Stimulated activated CD8-positive, alpha-beta memory T cell treated with anti-CD3 and anti-CD28 coated beads, Interleukin-15, amount 100 ng/mL, for 24 hours (primary cell): Measurements from ENCODE around the gene ABHD17C.
"Not testable (repeated sequence)": the region's sequence is repeated elsewhere in the genome, so short reads cannot be mapped to it uniquely, and the experiment has no call there.

Experiments used
- DNase-seq: peaks from one replicate; pipeline ENCODE4 v3.0.0-alpha.2; 2020; ENCODE audit warnings: low read depth

ABHD17C gene

GRCh38 chr15:80695099-80695910 is at the start of gene ABHD17C:
TSS of gene ABHD17C (plus strand) at chr15:80695310. CDS start at chr15:80695430, 120 bp downstream.
- no peak for DNase-seq

- DNase-seq: no peak
Measured at GRCh38 chr15:80645494-80646065, 49.5 kb upstream of the ABHD17C start.

GRCh38 chr15:80647424-80647823 is 47.7 kb upstream of the ABHD17C start:
- not testable (repeated sequence) for DNase-seq

GRCh38 chr15:80654299-80654698 is 40.8 kb upstream of the ABHD17C start:
- no peak for DNase-seq

- DNase-seq: no peak
Measured at GRCh38 chr15:80659375-80659774, 35.7 kb upstream of the ABHD17C start.

GRCh38 chr15:80660119-80660518 is 35.0 kb upstream of the ABHD17C start:
- no peak for DNase-seq

GRCh38 chr15:80662129-80662528 is 33.0 kb upstream of the ABHD17C start:
- no peak for DNase-seq

GRCh38 chr15:80662757-80663553 is 32.2 kb upstream of the ABHD17C start:
- DNase-seq: no peak

GRCh38 chr15:80665151-80665550 is 30.0 kb upstream of the ABHD17C start:
- no peak for DNase-seq

GRCh38 chr15:80667936-80668335 is 27.2 kb upstream of the ABHD17C start:
- no peak for DNase-seq

- DNase-seq: no peak
Measured at GRCh38 chr15:80668546-80669236, 26.4 kb upstream of the ABHD17C start.

- DNase-seq: no peak
Measured at GRCh38 chr15:80669663-80670273, 25.3 kb upstream of the ABHD17C start.

- DNase-seq: no peak
Measured at GRCh38 chr15:80673561-80674244, 21.4 kb upstream of the ABHD17C start.

GRCh38 chr15:80674245-80674614 is 20.9 kb upstream of the ABHD17C start:
- no peak for DNase-seq

GRCh38 chr15:80677041-80677440 is 18.1 kb upstream of the ABHD17C start:
- DNase-seq: no peak

GRCh38 chr15:80679167-80679803 is 15.8 kb upstream of the ABHD17C start:
- DNase-seq: no peak

- DNase-seq: no peak
Measured at GRCh38 chr15:80679804-80680175, 15.3 kb upstream of the ABHD17C start.

GRCh38 chr15:80682201-80682600 is 12.9 kb upstream of the ABHD17C start:
- no peak for DNase-seq

- DNase-seq: no peak
Measured at GRCh38 chr15:80684697-80685096, 10.4 kb upstream of the ABHD17C start.

- no peak for DNase-seq
Measured at GRCh38 chr15:80685628-80686027, 9.5 kb upstream of the ABHD17C start.

GRCh38 chr15:80689294-80689693 is 5.8 kb upstream of the ABHD17C start:
- no peak for DNase-seq
